Gastrocnemius medialis (tissue), 4 donors: ENCODE measurements around the gene MTCL1. TPM values are rescaled to one million over a fixed set of nuclear protein-coding genes. Genes with fewer than 3 reads are reported as not detected.

Experiments
- ATAC-seq, 2 donors: fragments of 150-250 bp; one replicate each; pipeline ENCODE4 v1.9.1; 2016
- DNase-seq, 2 donors: peaks; one replicate each; pipeline ENCODE4 v3.0.0-alpha.2; 2019
- H3K27ac ChIP-seq, 4 donors: fragments of 200-600 bp; sonication (generic); 1 replicate in 1 of 4; 2 replicates in 3 of 4; pipeline ENCODE4 v1.5.1; 2016 to 2018; ENCODE audit warnings: mild to moderate bottlenecking in 2 of 4, moderate library complexity in 1 of 4
- H3K27me3 ChIP-seq, 3 donors: fragments of 200-600 bp; sonication (generic) in 2 of 3; 1 replicate in 1 of 3; 2 replicates in 2 of 3; pipeline versions ENCODE4 v1.5.1 to v1.6.0; 2016 to 2019; ENCODE audit warnings: mild to moderate bottlenecking in 1 of 3, moderate library complexity in 1 of 3
- H3K36me3 ChIP-seq, 2 donors: fragments of 200-600 bp; sonication (generic) in 1 of 2; one replicate each; pipeline ENCODE4 v1.5.1; 2017 to 2018
- H3K4me1 ChIP-seq, 2 donors: fragments of 200-600 bp; sonication (generic) in 1 of 2; one replicate each; pipeline ENCODE4 v1.5.1; 2016 to 2017; ENCODE audit warnings: mild to moderate bottlenecking in 2 of 2
- H3K4me3 ChIP-seq, 4 donors: fragments of 200-600 bp; sonication (generic) in 3 of 4; 1 replicate in 1 of 4; 2 replicates in 3 of 4; pipeline ENCODE4 v1.5.1; 2016 to 2019; ENCODE audit warnings: mild to moderate bottlenecking in 2 of 4
- H3K9me3 ChIP-seq, 3 donors: fragments of 200-600 bp; sonication (generic) in 2 of 3; 1 replicate in 1 of 3; 2 replicates in 2 of 3; pipeline ENCODE4 v1.5.1; 2016 to 2019
- POLR2A ChIP-seq, 2 donors: fragments of 450-650 bp; IDR thresholded peaks; one replicate each; pipeline ENCODE4 v1.6.1; 2017; ENCODE audit warnings: antibody characterized with exemption in 2 of 2, mild to moderate bottlenecking in 2 of 2, moderate library complexity in 2 of 2
- in situ Hi-C, 4 donors: fragments of 200-750 bp; cut with MboI; loops; one replicate each; pipeline versions ENCODE4 v1.15.0 to v1.8.0; 2017; ENCODE audit warnings: low sequenced_read_pairs in 4 of 4
- intact Hi-C: fragments of 100-400 bp; cut with DNase I; formaldehyde crosslinking; loops from one replicate; pipeline ENCODE4 v1.15.1; 2023; ENCODE audit warnings: low total_unique reads
- total RNA-seq, 4 donors: library from RNA; depleted of rRNA; stranded (reverse); fragments of >200 nt; gene quantifications; one replicate each; pipeline versions ENCODE4 v1.1.0 to v1.2.3, GENCODE V29; 2016
- TF ChIP-seq, protein P1 (sequence below), 5 experiments: fragments of 450-650 bp in 3 of 5; fragments of 200-600 bp in 2 of 5; sonication (generic) in 2 of 5; IDR thresholded peaks in 4 of 5; conservative IDR thresholded peaks in 1 of 5; 1 replicate in 4 of 5; 2 replicates in 1 of 5; pipeline ENCODE4 v1.5.1; 2016 to 2019; ENCODE audit warnings: antibody characterized with exemption in 5 of 5, mild to moderate bottlenecking in 3 of 5, moderate library complexity in 3 of 5

The MTCL1 gene
- total RNA-seq, 4 donors from 2014 or later: 2.0 to 8.6 (median 3.5) TPM

DNA sequence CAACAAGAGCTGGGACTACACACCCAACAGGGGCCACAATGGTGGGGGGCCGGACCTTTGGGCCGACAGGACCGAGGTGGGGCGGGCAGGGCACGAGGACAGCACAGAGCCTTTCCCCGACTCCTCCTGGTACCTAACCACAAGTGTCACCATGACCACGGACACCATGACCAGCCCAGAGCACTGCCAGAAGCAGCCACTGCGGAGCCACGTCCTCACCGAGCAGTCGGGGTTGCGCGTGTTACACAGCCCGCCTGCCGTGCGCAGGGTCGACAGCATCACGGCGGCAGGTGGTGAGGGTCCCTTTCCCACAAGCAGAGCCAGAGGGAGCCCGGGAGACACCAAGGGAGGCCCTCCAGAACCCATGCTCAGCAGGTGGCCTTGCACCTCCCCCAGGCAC lies 119.5 kb downstream of the MTCL1 start:
- Histone ChIP-seq H3K4me3 (no peak overlapping the region), H3K36me3 (no peaks in the 10 kb centered on the region), H3K27ac (no peak overlapping the region), H3K27me3 (no peaks in the 10 kb centered on the region), H3K9me3 (no peaks in the 10 kb centered on the region), H3K4me1 (no peaks in the 10 kb centered on the region)
- in situ Hi-C loops: no loop called here
- no peak for TF ChIP-seq POLR2A (IDR thresholded peaks at IDR 0.05)
- TF ChIP-seq, protein P1, sequence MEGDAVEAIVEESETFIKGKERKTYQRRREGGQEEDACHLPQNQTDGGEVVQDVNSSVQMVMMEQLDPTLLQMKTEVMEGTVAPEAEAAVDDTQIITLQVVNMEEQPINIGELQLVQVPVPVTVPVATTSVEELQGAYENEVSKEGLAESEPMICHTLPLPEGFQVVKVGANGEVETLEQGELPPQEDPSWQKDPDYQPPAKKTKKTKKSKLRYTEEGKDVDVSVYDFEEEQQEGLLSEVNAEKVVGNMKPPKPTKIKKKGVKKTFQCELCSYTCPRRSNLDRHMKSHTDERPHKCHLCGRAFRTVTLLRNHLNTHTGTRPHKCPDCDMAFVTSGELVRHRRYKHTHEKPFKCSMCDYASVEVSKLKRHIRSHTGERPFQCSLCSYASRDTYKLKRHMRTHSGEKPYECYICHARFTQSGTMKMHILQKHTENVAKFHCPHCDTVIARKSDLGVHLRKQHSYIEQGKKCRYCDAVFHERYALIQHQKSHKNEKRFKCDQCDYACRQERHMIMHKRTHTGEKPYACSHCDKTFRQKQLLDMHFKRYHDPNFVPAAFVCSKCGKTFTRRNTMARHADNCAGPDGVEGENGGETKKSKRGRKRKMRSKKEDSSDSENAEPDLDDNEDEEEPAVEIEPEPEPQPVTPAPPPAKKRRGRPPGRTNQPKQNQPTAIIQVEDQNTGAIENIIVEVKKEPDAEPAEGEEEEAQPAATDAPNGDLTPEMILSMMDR (IDR thresholded peaks at IDR 0.05 in 4 of 5, conservative IDR thresholded peaks at IDR 0.05 in 1 of 5): no peak
- ATAC-seq: no peak
- DNase-seq: no peak
- intact Hi-C loops: no loop called here

DNA sequence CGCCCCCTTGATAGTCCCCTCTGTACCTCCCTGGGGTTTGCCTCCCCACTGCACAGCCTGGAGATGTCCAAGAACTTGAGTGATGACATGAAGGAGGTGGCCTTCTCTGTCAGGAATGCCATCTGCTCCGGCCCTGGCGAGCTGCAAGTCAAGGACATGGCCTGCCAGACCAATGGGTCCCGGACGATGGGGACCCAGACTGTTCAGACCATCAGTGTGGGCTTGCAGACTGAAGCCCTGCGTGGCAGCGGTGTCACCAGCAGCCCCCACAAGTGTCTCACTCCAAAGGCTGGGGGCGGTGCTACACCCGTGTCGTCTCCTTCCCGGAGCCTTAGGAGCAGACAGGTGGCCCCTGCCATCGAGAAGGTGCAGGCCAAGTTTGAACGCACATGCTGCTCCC lies 119.9 kb downstream of the MTCL1 start:
- in situ Hi-C loops: no loop called here

DNA sequence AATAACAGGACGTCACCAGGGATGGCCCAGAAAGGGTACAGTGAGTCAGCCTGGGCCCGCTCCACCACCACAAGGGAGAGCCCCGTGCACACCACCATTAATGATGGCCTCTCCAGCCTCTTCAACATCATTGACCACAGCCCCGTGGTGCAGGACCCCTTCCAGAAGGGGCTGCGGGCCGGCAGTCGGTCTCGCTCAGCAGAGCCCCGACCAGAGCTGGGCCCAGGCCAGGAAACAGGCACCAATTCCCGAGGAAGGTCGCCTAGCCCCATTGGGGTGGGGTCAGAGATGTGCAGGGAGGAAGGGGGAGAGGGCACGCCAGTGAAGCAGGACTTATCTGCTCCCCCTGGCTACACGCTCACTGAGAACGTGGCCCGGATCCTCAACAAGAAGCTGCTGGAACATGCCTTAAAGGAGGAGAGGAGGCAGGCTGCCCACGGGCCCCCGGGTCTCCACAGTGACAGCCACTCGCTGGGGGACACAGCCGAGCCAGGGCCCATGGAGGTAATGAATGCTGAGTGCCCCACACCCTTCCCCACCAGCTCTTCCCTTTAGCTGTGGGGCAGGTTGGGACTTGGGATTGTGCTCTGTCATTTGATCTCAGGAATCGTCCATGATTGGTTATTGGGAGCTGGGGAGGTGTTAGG lies 120.5 kb downstream of the MTCL1 start:
- Histone ChIP-seq H3K27me3 (no peaks in the 10 kb centered on the region), H3K36me3 (no peaks in the 10 kb centered on the region), H3K4me3 (no peak overlapping the region), H3K27ac (no peak overlapping the region), H3K9me3 (no peaks in the 10 kb centered on the region), H3K4me1 (no peaks in the 10 kb centered on the region)
- intact Hi-C loops: no loop called here
- TF ChIP-seq POLR2A (IDR thresholded peaks at IDR 0.05): no peak
- TF ChIP-seq, protein P1 (IDR thresholded peaks at IDR 0.05 in 4 of 5, conservative IDR thresholded peaks at IDR 0.05 in 1 of 5): no peak
- in situ Hi-C loops: no loop called here
- no peak for ATAC-seq
- DNase-seq: no peak

More for the DNA sequence above, 119.9 kb downstream of the MTCL1 start:
- Histone ChIP-seq H3K4me1 (no peaks in the 10 kb centered on the region), H3K36me3 (no peaks in the 10 kb centered on the region), H3K27me3 (no peaks in the 10 kb centered on the region), H3K27ac (no peak overlapping the region), H3K9me3 (no peaks in the 10 kb centered on the region), H3K4me3 (no peak overlapping the region)
- intact Hi-C loops: no loop called here
- TF ChIP-seq POLR2A (IDR thresholded peaks at IDR 0.05): no peak
- TF ChIP-seq, protein P1 (IDR thresholded peaks at IDR 0.05 in 4 of 5, conservative IDR thresholded peaks at IDR 0.05 in 1 of 5): no peak
- ATAC-seq: no peak
- DNase-seq: no peak

DNA sequence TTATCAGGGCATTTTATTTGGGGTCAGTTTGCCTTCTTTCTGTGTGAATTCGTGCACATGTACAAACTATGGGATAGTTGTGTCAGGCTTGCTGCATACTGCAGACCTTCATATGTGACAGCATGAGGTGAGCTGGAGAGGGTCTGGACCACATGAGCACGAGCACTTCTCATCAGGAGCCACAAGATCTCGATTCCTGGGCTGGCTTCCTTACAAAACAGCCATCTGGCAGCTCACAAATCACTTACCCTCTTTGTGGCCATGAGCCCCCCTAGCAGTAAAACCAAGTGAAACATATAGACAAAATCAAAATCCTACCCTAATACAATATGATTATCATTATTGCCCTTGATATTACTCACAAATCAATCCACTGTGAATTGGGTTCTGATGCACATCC lies 121.2 kb downstream of the MTCL1 start:
- no peaks in the 10 kb centered on the region for H3K9me3 ChIP-seq
- no peaks in the 10 kb centered on the region for H3K4me1 ChIP-seq
- TF ChIP-seq POLR2A (IDR thresholded peaks at IDR 0.05): no peak
- TF ChIP-seq, protein P1 (IDR thresholded peaks at IDR 0.05 in 4 of 5, conservative IDR thresholded peaks at IDR 0.05 in 1 of 5): no peak
- DNase-seq (no peak), ATAC-seq (no peak)
- intact Hi-C loops: no loop called here
- in situ Hi-C loops: no loop called here
- H3K27ac ChIP-seq: no peak overlapping the region
- H3K4me3 ChIP-seq: no peak overlapping the region
- H3K36me3 ChIP-seq: no peaks in the 10 kb centered on the region
- H3K27me3 ChIP-seq: no peaks in the 10 kb centered on the region

DNA sequence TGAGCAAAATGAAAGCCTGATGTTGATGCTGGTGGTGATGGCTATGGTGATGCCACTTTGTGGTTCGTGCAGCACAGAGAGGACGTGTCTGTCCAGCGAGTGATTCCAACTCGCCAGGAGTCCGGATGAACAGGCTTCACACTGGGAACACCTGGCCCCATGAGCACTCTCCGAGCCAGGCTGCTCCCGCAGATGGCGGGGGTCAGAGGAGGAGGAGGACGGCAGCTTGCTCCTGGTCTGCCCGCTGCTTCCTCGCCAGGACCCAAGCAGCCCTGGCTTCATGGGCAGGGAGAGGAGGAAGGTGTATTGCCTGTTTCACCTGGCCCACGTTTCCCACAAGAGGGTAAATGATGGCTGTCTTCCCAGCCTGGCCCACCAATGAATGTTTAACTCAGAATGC lies 121.6 kb downstream of the MTCL1 start:
- TF ChIP-seq, protein P1 (IDR thresholded peaks at IDR 0.05 in 4 of 5, conservative IDR thresholded peaks at IDR 0.05 in 1 of 5): no peak
- no peak for TF ChIP-seq POLR2A (IDR thresholded peaks at IDR 0.05)
- in situ Hi-C loops: no loop called here
- DNase-seq (no peak), ATAC-seq (no peak)
- Histone ChIP-seq H3K27me3 (no peaks in the 10 kb centered on the region), H3K4me1 (no peaks in the 10 kb centered on the region), H3K4me3 (no peak overlapping the region), H3K27ac (no peak overlapping the region), H3K36me3 (no peaks in the 10 kb centered on the region), H3K9me3 (no peaks in the 10 kb centered on the region)
- intact Hi-C loops: no loop called here
